ACHN (cell line): ENCODE results near the gene MEST.
"Not testable (repeated sequence)": the region's sequence is repeated elsewhere in the genome, so short reads cannot be mapped to it uniquely, and the experiment has no call there.

Source experiments
- DNase-seq: peaks from one replicate; pipeline ENCODE4 v3.0.0-alpha.2; 2015
- in situ Hi-C: cut with HindIII; loops from 2 replicates; pipeline ENCODE4 v1.10.0; 2017; ENCODE audit warnings: low sequenced_read_pairs, low pct_ligation_motif_present, low pct_unique_long_range_greater_than_20kb

The MEST gene, protein sequence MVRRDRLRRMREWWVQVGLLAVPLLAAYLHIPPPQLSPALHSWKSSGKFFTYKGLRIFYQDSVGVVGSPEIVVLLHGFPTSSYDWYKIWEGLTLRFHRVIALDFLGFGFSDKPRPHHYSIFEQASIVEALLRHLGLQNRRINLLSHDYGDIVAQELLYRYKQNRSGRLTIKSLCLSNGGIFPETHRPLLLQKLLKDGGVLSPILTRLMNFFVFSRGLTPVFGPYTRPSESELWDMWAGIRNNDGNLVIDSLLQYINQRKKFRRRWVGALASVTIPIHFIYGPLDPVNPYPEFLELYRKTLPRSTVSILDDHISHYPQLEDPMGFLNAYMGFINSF

DNA sequence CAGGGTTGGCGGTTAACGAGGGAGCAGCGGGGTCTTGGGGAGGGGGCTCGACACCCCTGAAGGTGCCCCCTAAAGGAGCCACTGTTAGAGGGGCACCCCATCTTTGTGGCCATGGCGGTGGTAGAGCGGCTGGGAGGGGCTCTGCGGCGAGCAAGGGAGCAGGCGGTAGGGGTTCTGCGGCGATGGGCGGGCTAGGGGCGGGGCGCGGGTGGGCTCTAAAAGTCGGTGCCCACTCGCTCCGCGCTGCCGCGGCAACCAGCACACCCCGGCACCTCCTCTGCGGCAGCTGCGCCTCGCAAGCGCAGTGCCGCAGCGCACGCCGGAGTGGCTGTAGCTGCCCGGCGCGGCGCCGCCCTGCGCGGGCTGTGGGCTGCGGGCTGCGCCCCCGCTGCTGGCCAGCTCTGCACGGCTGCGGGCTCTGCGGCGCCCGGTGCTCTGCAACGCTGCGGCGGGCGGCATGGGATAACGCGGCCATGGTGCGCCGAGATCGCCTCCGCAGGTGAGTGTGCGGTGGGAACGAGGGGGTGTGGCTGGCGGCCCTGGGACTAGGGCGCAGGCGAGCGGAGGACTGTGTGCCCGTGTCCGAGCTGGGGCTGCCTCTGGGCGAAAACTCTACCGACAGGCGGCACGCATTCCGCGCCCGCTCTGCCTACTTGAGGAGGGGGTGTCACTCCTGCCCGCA is at the start of gene MEST:
Gene MEST (plus strand): TSS at position 245 of the 682 bp plus-strand sequence. CDS start 229 bp downstream, at position 474.
- DNase-seq, result no peak
- in situ Hi-C loops, result no loop called here

DNA sequence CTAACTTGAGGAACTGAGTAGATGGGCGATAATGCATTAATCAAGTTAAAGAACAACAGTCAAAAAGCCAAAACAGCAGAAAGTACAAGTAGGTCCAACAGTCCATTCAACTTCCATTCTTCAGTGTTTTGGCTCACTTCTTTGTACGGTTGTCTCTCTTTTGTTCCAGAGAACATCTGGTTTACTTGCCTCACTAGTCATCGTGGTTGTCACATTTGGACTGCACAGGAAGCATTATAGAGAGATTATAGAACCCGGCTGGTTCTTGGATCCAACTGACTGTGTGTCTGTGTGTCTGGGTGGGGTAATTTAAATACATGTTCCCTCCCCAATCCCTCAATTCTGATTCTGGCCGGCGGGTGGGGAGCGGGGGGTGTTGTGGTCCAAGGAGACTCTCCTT is 49.3 kb upstream of the MEST start:
- DNase-seq, result no peak
- in situ Hi-C loops, result no loop called here

DNA sequence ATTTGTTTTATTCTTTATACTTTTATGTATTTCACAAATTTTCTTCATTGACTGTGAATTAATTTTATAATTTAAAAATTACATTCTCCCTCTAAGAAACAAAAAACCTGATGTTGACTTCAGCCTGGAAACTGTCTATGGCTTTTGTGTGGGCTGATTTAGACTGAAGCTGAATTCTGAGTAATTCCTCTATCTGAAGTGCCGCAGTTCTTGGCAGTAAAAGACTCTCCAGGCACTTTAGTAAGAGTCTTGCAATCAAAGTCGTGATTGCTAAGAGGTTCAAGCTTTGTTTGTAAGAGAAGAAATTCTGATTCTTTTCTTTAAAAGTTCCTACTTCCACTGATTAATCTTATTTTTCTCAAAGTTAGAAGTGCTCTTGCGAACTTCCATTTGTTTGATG is 47.7 kb upstream of the MEST start:
- in situ Hi-C loops, result no loop called here

DNA sequence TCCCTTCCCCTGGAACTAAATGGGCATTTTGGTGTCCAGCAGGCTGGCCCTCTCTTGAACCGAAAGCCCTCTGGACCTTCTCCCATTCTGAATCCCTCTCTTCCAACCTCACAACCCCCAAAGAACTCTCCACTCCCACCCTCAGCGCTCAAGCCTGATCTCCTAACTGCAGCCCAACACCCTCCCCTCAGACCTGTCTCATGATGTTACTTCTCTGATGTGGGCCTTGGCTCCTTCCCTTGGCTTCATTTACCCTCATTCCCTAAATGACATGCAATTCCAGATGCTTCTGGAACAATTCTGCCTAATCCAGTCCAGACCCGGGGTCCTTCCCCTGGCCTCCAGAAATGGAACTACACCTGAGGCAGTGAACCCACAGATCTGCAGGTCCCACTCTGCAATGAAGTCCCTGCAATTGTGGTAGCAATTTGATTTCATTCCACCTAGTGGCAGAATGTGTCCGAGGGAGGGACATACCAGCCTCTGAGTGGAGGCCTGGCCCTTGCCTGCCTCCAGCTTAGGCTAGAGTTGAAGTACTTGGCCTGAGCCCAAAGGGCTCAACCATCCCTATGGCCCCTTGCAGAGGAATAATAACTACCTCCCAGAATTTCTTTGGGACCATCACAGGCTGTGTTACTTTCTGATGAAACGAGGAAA is 47.0 kb upstream of the MEST start:
- no peak for DNase-seq
- in situ Hi-C loops, result no loop called here

More for the DNA sequence above, 47.7 kb upstream of the MEST start:
- DNase-seq, result no peak

DNA sequence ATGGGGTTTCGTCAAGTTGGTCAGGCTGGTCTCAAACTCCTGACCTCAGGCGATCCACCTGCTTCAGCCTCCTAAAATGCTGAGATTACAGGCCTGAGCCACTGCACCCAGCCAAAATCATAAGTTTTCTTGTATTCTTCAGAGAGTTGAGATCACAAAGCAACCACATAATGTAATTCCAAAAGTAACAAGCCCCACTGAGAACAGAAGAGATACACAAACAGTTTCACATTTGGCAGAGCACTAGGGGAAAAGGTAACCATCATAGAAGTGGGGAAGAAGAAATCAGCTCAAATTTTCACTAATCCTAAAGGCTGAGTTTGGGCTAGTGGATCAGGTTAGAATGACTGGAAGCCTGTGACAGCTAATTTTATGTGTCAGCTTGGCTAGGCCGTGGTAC is 45.6 kb upstream of the MEST start:
- in situ Hi-C loops, result no loop called here
- DNase-seq, result no peak

DNA sequence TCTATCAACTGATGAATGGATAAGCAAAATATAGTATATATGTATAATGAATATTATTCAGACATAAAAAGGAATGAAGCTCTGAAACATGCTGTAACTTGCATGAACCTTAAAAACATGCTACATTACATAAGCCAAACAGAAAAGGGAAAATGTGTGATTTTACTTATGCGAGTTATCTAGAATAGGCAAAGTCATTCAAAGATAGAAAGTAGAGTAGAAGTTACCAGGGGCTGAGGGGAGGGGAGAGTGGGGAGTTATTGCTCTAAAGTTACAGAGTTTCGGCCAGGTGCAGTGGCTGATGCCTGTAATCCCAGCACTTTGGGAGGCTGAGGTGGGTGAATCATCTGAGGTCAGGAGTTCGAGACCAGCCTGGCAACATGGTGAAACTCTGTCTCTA is 40.5 kb upstream of the MEST start:
- DNase-seq, in situ Hi-C loops: not testable (repeated sequence)

DNA sequence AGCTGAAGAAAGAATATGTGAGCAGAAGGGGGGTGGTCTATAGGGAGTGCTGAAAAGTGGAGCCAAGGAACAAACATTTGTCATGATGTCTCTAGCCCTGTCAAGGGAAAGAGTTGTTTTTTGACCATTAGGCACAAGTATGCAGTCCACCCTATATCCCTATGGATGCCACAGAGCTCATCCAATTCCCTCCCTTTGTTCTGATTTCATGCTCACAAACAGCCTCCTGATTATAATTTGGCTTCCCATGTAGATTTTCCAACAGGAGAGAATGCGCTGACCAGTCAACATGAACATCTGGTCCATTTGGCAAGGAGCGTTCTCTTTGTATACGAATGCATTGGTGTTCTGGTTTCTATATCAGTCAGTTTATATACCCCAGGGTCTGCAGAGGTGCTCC is 38.9 kb upstream of the MEST start:
- no peak for DNase-seq
- in situ Hi-C loops, result no loop called here

DNA sequence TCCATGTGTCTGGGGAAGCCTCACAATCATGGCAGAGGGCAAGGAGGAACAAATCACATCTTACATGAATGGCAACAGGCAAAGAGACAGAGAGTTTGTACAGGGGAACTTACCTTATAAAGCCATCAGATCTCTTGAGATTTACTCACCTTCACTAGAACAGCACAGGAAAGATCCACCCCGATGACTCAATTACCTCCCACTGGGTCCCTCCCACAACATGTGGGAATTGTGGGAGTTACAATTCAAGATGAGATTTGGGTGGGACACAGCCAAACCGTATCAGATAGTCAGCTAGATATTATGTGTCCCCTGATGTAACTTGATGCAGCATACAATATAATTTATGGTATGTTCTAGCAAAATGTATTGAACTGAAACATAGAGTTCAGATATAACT is 36.9 kb upstream of the MEST start:
- DNase-seq, result no peak
- in situ Hi-C loops, result no loop called here

DNA sequence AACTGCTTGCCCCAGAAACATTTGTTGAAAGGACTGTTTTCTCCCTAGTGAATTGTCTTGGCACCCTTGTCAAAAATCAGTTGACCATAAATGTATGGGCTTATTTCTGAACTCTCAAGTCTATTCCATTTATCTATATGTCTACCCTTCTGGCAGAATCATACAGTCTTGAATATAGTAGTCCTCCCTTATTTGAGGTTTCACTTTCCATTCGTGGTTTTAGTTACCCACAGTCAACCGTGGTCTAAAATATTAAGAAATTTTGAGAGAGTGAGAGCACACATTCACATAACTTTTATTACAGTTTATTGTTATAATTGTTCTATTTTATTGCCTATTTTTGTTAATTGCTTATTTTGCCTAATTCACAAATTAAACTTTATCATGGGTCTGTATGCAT is 33.6 kb upstream of the MEST start:
- no peak for DNase-seq
- in situ Hi-C loops, result no loop called here

DNA sequence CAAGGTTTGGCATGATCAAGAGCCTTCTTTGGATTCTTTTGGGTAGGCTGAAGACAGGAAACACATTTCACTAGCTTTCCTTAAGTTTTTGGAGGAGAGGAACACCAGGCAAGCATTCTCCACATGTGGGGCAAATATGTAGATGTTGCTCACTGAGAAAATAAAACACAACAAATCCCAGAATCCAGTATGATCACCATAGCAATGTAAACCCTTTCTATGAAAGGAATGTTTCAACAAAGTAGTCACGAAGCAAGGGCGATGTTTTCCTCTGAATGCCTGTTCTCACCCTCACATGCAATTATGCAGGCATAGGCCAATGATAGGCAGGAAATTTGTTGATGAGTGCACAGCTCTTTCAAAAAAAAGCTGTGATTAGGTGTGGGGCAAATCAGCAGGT is 30.6 kb upstream of the MEST start:
- in situ Hi-C loops, result no loop called here
- DNase-seq, result no peak

DNA sequence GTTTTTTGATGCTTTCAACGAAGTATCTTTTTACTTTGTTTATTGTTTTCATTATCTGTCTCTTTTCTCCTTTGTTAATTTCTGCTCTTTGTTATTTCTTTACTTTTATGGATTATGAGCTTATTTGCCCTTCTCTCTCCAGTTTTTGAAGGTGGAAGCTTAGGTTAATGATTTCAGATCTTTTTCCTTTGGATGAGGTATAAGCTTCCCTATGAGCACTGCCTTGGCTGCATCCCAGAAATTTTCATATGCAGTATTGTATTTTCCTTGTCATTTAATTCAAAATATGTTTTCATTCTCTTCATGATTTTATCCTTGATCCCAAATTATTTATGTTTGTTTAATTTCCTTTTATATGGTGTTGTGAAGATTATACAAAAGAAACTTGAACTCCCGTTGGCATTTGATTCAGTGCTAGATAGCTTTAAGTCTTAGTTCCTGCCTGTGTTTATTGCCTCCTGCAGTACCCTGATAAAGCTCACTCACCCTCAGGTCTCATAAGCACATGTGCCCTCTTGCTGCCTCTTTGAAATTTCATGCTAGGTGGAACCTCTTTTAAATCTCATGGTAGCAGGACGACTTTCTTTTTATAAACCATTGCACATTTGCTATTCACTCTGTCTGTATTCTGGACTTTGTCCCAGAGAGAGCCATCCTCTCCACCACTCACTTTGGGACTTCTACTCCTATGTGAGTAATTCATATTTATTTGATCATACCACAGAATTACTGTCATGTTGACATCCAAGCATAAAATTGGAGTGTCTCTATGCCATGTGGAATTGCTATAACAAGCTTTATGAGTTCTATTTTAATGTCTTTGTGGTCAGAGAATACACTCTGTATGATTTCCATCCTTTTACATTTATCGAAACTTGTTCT is 28.1 kb upstream of the MEST start:
- in situ Hi-C loops, result no loop called here
- DNase-seq, result no peak

DNA sequence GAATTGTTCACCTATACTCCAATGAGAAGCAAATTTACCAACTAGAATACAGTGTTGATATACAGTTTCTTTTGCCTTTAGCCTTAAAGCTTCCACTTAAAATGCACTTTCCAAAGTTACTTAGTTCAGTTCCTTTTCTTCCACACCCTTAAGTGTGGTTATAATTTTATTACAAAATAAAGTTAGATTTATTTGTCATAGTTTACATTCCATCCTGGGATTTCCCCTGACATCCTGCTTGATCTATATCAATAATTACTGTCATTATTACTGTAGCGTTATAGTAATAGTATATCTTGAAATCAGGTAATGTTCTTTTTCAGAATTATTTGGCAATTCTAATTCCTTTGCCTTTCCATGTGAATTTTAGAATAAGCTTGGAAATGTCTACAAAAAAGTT is 23.3 kb upstream of the MEST start:
- no peak for DNase-seq
- in situ Hi-C loops, result no loop called here

DNA sequence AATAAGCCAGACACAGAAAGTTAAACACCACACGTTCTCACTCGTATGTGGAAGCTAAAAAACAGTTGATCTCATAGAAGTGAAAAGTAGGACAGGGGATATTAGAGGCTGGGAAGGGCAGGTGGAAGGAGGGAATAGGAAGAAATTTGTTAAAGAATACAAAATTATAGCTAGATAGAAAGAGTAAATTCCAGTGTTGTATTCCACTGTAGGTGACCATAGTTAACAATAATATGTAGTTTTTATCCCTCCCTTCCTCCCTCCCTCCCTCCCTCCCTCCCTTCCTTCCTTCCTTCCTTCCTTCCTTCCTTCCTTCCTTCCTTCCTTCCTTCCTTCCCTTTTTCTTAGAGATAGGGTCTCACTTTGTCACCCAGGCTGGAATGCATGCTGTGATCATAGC is 19.9 kb upstream of the MEST start:
- no peak for DNase-seq
- in situ Hi-C loops, result no loop called here

DNA sequence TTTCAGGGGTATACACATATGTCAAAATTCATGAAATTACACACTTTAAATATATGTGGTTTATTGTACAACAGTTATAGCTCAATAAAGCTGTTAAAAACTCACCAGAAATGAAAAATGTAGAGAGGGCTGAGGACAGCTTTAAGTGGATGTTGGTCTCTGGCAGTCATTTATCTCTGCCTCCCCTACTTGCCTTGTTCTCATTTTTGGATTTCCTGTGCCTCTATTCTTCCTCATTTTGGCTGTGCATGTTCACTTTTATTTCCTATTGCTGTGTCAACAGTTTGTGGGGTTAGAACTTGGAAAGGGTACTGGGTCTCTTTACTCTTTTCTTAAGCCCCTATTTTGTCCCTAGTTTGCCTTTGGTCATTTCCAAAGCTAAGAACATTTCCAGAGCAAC is 18.6 kb upstream of the MEST start:
- in situ Hi-C loops, result no loop called here

DNA sequence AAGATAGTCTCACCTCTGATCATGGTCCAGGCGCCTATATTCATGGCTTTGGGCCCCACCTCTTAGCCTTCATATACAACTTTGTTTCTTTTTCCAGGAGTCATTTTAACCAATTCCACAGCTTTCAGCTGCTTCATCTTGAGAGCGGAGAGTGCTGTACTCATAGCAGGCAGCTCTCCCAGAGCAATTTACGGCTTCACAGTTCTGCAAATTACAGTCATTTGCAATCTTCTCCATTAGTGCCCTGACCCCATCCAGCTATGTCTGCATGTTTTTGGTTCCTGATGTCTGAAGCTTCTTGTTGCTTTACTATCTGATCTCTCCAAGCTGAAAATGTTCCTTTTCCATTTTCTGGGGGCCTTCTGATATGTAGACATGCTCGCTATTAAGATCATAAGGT is 18.0 kb upstream of the MEST start:
- in situ Hi-C loops, result no loop called here
- DNase-seq, result no peak

More for the DNA sequence above, 18.6 kb upstream of the MEST start:
- no peak for DNase-seq

DNA sequence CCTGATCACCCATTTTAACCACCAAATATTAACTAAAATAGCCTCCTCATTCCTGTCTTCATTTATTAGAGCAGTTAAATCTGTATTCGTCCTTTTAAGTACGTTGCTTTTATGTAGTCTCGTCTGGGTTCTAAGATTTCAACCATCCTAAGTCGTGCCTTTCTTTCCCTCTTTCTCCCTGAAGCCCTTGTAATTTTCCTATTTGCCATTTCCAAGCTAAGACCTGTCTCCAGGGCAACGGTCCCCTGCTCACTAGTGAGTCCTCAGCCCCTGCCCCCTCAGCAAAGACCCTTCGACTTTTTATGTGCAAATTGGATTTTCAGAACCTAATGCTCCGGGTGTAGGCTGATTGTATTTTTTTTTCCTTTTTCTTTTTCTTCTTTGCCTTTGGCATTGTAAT is 16.1 kb upstream of the MEST start:
- DNase-seq, result no peak
- in situ Hi-C loops, result no loop called here

DNA sequence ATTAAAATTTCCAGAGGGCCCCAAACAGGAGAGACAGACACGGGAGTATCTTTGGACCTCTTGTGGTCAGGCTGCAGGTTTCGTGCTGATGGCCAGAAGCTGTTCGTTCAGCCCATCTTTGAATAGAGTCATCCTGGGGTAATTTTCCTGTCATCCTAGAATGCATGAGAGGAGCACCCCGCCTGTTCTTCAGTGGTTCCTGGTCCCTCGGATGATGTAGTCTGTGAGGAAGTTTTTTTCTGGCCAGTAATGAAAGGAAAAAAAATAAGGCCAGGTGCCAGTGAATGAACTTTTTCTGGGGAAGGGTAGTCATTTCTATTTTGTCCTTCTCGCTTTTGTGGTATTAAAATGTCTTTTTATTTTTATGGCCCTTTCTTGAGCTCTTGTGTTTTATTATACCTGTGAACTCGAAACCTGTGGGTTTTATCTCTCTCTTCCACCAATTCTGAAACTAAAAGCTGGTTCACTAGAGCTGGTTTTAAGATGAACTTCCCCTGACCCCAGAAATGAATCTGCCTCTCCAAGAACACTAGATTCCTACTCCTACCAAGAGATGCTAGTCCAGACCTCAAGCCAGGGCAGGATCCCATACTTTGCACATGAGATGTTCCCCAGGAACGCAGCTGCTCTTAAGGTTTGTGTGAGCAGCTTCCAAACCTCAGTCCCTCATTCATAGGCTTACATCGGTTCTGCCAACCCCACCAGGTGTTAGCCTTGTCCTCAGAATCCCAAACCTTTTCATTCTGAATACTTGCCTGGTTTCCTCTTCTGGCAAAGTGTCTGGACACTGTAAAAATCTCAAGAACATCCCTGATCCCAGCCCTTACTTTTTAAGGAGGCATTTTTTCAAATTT is 15.4 kb upstream of the MEST start:
- no peak for DNase-seq
- in situ Hi-C loops, result no loop called here

DNA sequence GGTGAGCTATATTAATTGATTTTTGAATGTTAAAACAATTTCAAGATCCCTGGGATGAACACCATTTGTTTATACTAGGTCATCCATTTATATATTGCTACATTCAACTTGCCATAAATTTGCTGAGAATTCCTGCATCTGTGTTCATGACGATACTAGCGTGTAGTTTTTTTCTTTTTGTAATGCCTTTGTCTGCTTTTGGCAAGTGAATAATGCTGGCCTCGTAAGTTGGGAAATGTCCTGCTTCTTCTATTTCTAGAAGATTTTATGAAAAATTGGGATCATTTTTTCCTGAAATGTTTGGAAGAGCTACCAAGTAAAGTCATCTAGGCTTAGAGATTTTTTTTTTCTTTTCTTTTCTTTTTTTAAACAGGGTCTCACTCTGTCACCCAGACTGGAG is 12.9 kb upstream of the MEST start:
- in situ Hi-C loops, result no loop called here
- no peak for DNase-seq
